CD4-positive, alpha-beta memory T cell (primary cell): Measurements from ENCODE around the gene FBRSL1. TPM values are rescaled to one million over a fixed set of nuclear protein-coding genes. Genes with fewer than 3 reads are reported as not detected.
A peak's percentile ranks its signal among the peaks of the same experiment; 100 is the strongest.

Experiments used
- CTCF ChIA-PET: fragments of 350-600 bp; sonication (Branson Sonifier 250); formaldehyde crosslinking; loops from one replicate; lab custom pipeline; 2021; ENCODE audit warnings: inconsistent platforms; ENCODE audit not compliant: partially characterized antibody; lab: Charles Lee
- POLR2A ChIA-PET: fragments of 350-600 bp; sonication (Branson Sonifier 250); formaldehyde crosslinking; loops from one replicate; lab custom pipeline; 2021; ENCODE audit not compliant: partially characterized antibody; lab: Charles Lee
- DNase-seq, 5 donors: peaks; one replicate each; pipeline versions ENCODE4 v3.0.0 to v3.0.0-alpha.2; 2020 to 2022; ENCODE audit warnings: mixed read lengths in 1 of 5
- H3K27ac ChIP-seq: one replicate; pipeline ENCODE4 v1.7.0; 2013; ENCODE audit warnings: low read depth, low read length
- H3K27me3 ChIP-seq: 2 replicates; pipeline ENCODE4 v1.7.0; 2013; ENCODE audit warnings: mild to moderate bottlenecking, low read length, moderate library complexity; ENCODE audit not compliant: insufficient read depth
- H3K36me3 ChIP-seq: 2 replicates; pipeline ENCODE4 v1.7.0; 2013; ENCODE audit warnings: mild to moderate bottlenecking, low read length, moderate library complexity; ENCODE audit not compliant: insufficient read depth
- H3K4me1 ChIP-seq: 2 replicates; pipeline ENCODE4 v1.7.0; 2013; ENCODE audit warnings: mild to moderate bottlenecking, low read length, moderate library complexity; ENCODE audit not compliant: insufficient read depth
- H3K4me3 ChIP-seq, 2 donors: one replicate each; pipeline ENCODE4 v1.7.0; 2013; ENCODE audit warnings: low read length in 2 of 2, mild to moderate bottlenecking in 1 of 2
- H3K9me3 ChIP-seq, 2 donors: one replicate each; pipeline ENCODE4 v1.7.0; 2013; ENCODE audit warnings: low read length in 2 of 2, control low read depth in 1 of 2; ENCODE audit not compliant: control insufficient read depth in 1 of 2
- H3K27ac Mint-ChIP-seq, 7 donors: one replicate each; pipeline ENCODE4 v1.8.0; 2020 to 2021; ENCODE audit warnings: mixed read lengths in 7 of 7, mild to moderate bottlenecking in 6 of 7, inconsistent platforms in 3 of 7, moderate library complexity in 3 of 7
- H3K27me3 Mint-ChIP-seq, 2 donors: one replicate each; pipeline ENCODE4 v1.8.0; 2020 to 2021; ENCODE audit warnings: mixed read lengths in 2 of 2
- H3K36me3 Mint-ChIP-seq, 2 donors: one replicate each; pipeline ENCODE4 v1.8.0; 2020 to 2021; ENCODE audit warnings: mixed read lengths in 2 of 2, inconsistent platforms in 1 of 2, mild to moderate bottlenecking in 1 of 2
- H3K4me1 Mint-ChIP-seq, 4 donors: one replicate each; pipeline ENCODE4 v1.8.0; 2020 to 2021; ENCODE audit warnings: mixed read lengths in 4 of 4, mild to moderate bottlenecking in 1 of 4
- H3K4me3 Mint-ChIP-seq, 8 donors: one replicate each; pipeline ENCODE4 v1.8.0; 2020 to 2021; ENCODE audit warnings: mixed read lengths in 8 of 8, mild to moderate bottlenecking in 7 of 8, moderate library complexity in 6 of 8, inconsistent platforms in 3 of 8
- H3K9me3 Mint-ChIP-seq, 8 donors: one replicate each; pipeline ENCODE4 v1.8.0; 2020 to 2021; ENCODE audit warnings: mixed read lengths in 8 of 8, mild to moderate bottlenecking in 5 of 8, inconsistent platforms in 3 of 8, moderate library complexity in 1 of 8
- intact Hi-C: fragments of 100-400 bp; cut with micrococcal nuclease; formaldehyde crosslinking; loops from one replicate; pipeline ENCODE4 v1.15.1; 2023
- polyA plus RNA-seq, 2 donors: library from polyadenylated mRNA; unstranded; fragments of 300-500 nt; fragmentation: Illumina TruSeq; gene quantifications; one replicate each; pipeline ENCODE4 v1.2.3, GENCODE V29; 2021
- total RNA-seq, 2 experiments: library from RNA; stranded (reverse); gene quantifications; one replicate each; pipeline ENCODE4 v1.2.3, GENCODE V29; 2021

FBRSL1 gene
- total and polyA plus RNA-seq, 4 experiments from 2014 or later, result 3.1 to 101 (median 97.3) TPM; not detected in 1

DNA sequence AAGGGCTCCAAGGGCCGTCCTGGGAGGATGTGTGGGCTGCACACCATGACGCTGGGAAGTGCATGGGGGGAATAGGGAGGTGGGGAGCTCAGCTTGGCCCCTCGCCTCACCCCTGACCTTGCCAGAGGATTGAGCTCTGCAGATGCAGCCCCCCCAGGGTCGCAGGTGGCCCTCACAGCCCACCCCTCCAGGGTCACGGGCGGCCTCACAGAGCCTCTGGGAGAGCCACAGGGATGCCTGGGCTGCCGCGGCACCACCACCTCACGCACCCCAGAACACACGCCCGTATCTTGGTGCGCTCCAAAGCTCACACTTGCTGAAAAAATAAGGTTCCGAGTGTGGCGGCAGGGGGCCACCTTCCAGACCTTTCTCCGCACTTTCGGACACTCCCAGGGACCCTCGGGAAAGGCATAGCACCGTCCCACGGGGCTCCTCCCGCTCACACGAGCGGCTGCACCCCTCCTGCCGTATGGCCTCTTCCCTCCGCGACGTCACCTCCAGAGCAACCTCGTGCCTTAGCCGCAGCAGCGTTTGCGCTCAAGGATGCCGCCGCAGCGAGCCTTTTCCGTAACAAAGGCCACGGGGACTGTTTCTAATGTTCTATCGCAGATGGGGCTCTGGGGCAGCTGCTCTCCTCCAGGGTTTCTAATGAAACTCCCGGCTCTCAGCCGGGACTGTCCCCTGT, 9.9 kb upstream of the FBRSL1 start:
- Mint-ChIP-seq H3K27ac (peak overlapping the region in 1 of 7 donors; percentile 77), H3K36me3 (peaks cover 0 to 2% of the 10 kb centered on the region in 2 donors), H3K27me3 (peaks cover 0 to 3% of the 10 kb centered on the region in 2 donors), H3K4me1 (peaks cover 6 to 42% (median 15%) of the 10 kb centered on the region in 4 donors), H3K9me3 (peaks cover 0 to 9% (median 0%) of the 10 kb centered on the region in 8 donors), H3K4me3 (no peak overlapping the region)
- Histone ChIP-seq H3K9me3 (no peaks in the 10 kb centered on the region), H3K27me3 (no peaks in the 10 kb centered on the region), H3K36me3 (no peaks in the 10 kb centered on the region), H3K4me3 (no peak overlapping the region), H3K27ac (no peak overlapping the region), H3K4me1 (peaks cover 21% of the 10 kb centered on the region)
- intact Hi-C loops, result no loop called here
- CTCF ChIA-PET, result no interaction called here
- DNase-seq, result peak in 1 of 5 donors; percentile 19
- POLR2A ChIA-PET, result interaction anchor here (6.2 kb wide), 1 partner anchor 8 kb away, joined by 70 read pairs; the partner anchor contains the start of gene FBRSL1

DNA sequence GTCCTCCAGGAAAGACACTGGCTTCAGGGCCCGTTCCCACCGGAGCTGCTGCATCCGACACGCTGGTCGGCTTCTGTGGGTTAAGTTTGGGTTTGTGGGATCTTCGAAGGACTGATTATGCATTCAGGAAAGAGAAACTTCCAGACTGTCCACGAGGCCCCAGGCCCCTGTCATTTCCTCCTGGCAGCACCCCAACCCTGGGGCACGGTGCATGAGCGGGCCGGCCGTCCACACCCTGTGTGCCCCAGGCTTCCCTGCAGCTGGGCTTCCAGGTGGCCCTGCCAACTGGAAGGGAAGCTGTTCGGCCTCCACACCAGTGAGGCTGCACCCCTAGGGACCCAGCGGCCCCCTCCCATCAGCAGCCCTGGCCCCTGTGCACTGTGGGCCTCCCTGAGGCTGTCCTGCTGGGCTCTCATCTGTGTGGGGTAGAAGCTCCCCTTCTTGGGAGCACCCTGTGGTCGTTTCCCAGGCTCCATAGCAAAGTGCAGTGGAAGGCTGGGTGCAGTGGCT, 9.3 kb upstream of the FBRSL1 start:
- Mint-ChIP-seq H3K4me1 (peaks cover 4 to 38% (median 14%) of the 10 kb centered on the region in 4 donors), H3K36me3 (no peaks in the 10 kb centered on the region), H3K4me3 (no peak overlapping the region), H3K27me3 (no peaks in the 10 kb centered on the region), H3K27ac (peak overlapping the region in 1 of 7 donors; percentile 67), H3K9me3 (peaks cover 0 to 7% (median 0%) of the 10 kb centered on the region in 8 donors)
- Histone ChIP-seq H3K27ac (no peak overlapping the region), H3K9me3 (no peaks in the 10 kb centered on the region), H3K36me3 (no peaks in the 10 kb centered on the region), H3K4me3 (no peak overlapping the region), H3K4me1 (peaks cover 17% of the 10 kb centered on the region), H3K27me3 (no peaks in the 10 kb centered on the region)
- DNase-seq, result peak in 1 of 5 donors; percentile 29
- ChIA-PET CTCF (no interaction called here), POLR2A (interaction anchor here (6.2 kb wide), 1 partner anchor 8 kb away, joined by 70 read pairs; the partner anchor contains the start of gene FBRSL1)
- intact Hi-C loops, result no loop called here

DNA sequence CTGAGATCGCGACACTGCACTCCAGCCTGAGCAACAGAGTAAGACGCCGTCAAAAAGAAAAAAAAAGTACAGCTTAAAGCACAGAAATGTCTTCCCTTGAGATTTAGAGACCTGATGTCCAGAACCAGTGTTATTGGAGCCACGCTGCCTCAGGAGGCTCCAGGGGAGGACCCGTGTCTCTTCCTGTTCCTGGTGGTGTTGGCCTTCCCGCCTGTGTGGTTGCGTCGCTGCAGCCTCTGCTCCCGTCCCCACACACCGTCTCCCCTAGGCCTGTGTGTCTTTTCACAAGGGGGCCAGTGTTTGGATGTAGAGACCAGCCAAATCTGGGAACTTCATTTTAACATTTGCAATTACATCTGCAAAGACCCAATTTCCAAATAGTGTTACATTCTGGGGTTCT, 8.6 kb upstream of the FBRSL1 start:
- H3K4me1 ChIP-seq, result peaks cover 11% of the 10 kb centered on the region
- ChIA-PET CTCF (no interaction called here), POLR2A (no interaction called here)
- Mint-ChIP-seq H3K27ac (peak overlapping the region in 2 of 7 donors; percentile 35 to 67), H3K9me3 (peaks cover 0 to 3% (median 0%) of the 10 kb centered on the region in 8 donors), H3K4me1 (peaks cover 4 to 33% (median 15%) of the 10 kb centered on the region in 4 donors), H3K36me3 (no peaks in the 10 kb centered on the region), H3K4me3 (no peak overlapping the region), H3K27me3 (no peaks in the 10 kb centered on the region)
- H3K27me3 ChIP-seq, result no peaks in the 10 kb centered on the region
- no peaks in the 10 kb centered on the region for H3K9me3 ChIP-seq
- intact Hi-C loops, result no loop called here
- no peaks in the 10 kb centered on the region for H3K36me3 ChIP-seq
- H3K4me3 ChIP-seq, result no peak overlapping the region
- no peak for DNase-seq
- H3K27ac ChIP-seq, result no peak overlapping the region

DNA sequence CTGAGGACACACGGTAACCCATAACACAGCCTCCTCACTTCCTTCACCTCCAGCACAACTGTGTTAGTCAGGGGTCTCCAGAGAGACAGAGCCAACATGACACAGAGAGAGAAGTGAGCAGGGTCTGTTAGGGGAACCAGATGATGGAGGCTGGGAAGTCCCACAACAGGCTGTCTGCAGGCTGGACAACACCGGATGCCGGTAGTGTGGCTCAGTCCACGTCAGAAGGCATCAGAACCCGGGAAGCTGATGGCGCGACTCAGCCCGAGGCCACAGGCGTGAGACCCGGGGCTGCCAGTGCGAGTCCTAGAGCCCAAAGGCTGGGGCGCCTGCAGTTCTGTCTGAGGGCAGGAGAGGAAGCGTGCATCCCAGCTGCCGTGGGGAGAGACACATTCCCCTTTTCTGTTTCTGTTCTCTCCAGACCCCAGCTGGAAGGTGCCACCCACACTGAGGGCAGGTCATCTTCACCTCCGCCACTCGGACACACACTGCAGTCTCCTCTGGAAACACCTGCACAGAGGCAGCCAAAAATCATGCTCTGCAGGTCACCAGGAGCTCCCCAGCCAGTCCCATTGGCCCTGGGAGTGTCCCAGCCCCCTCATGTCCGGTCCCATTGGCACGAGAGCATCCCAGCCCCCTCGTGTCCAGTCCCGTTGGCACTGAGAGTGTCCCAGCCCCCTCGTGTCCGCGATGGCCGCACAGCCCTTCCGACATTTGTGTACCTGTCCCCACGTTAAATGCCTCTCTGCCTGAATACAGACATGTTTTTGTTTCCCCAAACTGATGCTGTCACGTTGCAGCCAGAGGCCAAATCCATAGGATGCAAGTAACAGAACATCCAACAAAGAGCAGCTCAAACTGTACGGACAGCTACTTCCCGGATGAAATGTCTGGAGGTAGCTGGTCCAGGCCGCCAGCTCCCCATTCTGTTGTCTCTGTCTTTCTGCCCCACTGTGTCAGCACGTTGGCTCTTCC, 7.9 kb upstream of the FBRSL1 start:
- POLR2A ChIA-PET, result no interaction called here
- Histone ChIP-seq H3K36me3 (no peaks in the 10 kb centered on the region), H3K27ac (no peak overlapping the region), H3K4me3 (no peak overlapping the region), H3K27me3 (no peaks in the 10 kb centered on the region), H3K9me3 (no peaks in the 10 kb centered on the region), H3K4me1 (peaks cover 4% of the 10 kb centered on the region)
- H3K27ac Mint-ChIP-seq, result peak overlapping the region in 1 of 7 donors; percentile 67
- H3K9me3 Mint-ChIP-seq, result no peaks in the 10 kb centered on the region
- peaks cover 5 to 33% (median 14%) of the 10 kb centered on the region in 4 donors for H3K4me1 Mint-ChIP-seq
- no peaks in the 10 kb centered on the region for H3K27me3 Mint-ChIP-seq
- CTCF ChIA-PET, result no interaction called here
- H3K36me3 Mint-ChIP-seq, result no peaks in the 10 kb centered on the region
- DNase-seq, result peak in 1 of 5 donors; percentile 42
- no peak overlapping the region for H3K4me3 Mint-ChIP-seq
- intact Hi-C loops, result no loop called here

DNA sequence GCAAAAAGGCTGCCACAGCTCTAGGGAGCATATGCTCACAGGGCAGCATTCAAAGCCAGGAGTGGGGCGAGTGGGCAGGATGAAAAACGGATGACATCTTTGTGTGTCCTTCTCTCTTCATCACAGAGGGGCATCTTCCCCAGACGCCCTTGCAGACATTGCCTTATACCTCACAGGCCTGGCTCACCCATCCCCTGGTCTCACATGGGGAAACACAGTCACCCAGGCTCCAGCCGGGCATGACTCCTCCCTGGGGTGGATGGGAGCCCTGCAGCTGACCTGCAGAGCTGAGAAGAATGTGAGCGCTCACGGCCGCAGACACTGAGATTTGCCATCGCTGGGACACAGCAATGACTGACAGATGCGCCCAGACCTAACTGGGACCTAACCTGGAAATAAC, 7.2 kb upstream of the FBRSL1 start:
- POLR2A ChIA-PET, result no interaction called here
- intact Hi-C loops, result no loop called here
- Histone ChIP-seq H3K36me3 (no peaks in the 10 kb centered on the region), H3K27me3 (no peaks in the 10 kb centered on the region), H3K4me3 (no peak overlapping the region), H3K9me3 (no peaks in the 10 kb centered on the region), H3K4me1 (peaks cover 4% of the 10 kb centered on the region), H3K27ac (no peak overlapping the region)
- peaks cover 8 to 39% (median 17%) of the 10 kb centered on the region in 4 donors for H3K4me1 Mint-ChIP-seq
- CTCF ChIA-PET, result no interaction called here
- H3K36me3 Mint-ChIP-seq, result no peaks in the 10 kb centered on the region
- H3K4me3 Mint-ChIP-seq, result no peak overlapping the region
- no peaks in the 10 kb centered on the region for H3K27me3 Mint-ChIP-seq
- H3K9me3 Mint-ChIP-seq, result no peaks in the 10 kb centered on the region
- no peak for DNase-seq
- no peak overlapping the region for H3K27ac Mint-ChIP-seq

DNA sequence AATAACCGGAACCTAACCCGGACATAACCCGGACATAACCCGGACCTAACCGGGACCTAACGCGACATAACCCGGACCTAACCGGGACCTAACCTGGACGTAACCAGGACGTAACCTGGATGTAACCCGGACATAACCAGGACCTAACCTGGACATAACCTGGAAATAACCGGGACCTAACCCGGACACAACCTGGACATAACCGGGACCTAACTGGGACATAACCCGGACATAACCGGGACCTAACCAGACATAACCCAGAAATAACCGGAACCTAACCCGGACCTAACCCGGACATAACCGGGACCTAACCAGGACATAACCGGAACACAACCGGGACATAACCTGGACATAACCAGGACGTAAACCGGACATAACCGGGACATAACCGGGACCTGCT, 6.7 kb upstream of the FBRSL1 start:
- Mint-ChIP-seq H3K27ac (no peak overlapping the region), H3K27me3 (no peaks in the 10 kb centered on the region), H3K4me3 (no peak overlapping the region), H3K4me1 (peaks cover 12 to 43% (median 21%) of the 10 kb centered on the region in 4 donors), H3K9me3 (no peaks in the 10 kb centered on the region), H3K36me3 (peaks cover 0 to 1% of the 10 kb centered on the region in 2 donors)
- CTCF ChIA-PET, result no interaction called here
- H3K36me3 ChIP-seq, result no peaks in the 10 kb centered on the region
- intact Hi-C loops, result no loop called here
- H3K27ac ChIP-seq, result no peak overlapping the region
- no peaks in the 10 kb centered on the region for H3K9me3 ChIP-seq
- H3K4me3 ChIP-seq, result no peak overlapping the region
- no peak for DNase-seq
- H3K4me1 ChIP-seq, result peaks cover 9% of the 10 kb centered on the region
- POLR2A ChIA-PET, result interaction anchor here (1.5 kb wide), 1 partner anchor 51 kb away, joined by 5 read pairs; no protein-coding TSS in a partner anchor
- no peaks in the 10 kb centered on the region for H3K27me3 ChIP-seq
